ENCODE data around the gene CKS2.

CKS2 gene

GRCh38 chr9:89357331-89358197 lies 46.6 kb downstream of the CKS2 start:
- Histone ChIP-seq H3K4me3 (ENCODE audit: insufficient read depth, low read depth, low read length, poor library complexity, severe bottlenecking) (no peak overlapping the region), H3K4me1 (ENCODE audit: control insufficient read depth, insufficient read depth, low read length, poor library complexity, severe bottlenecking) (no peaks in the 10 kb centered on the region), H3K27me3 (replicated peaks; ENCODE audit: control insufficient read depth, insufficient read depth, low read length, poor library complexity, severe bottlenecking) (no peaks in the 10 kb centered on the region), H3K36me3 (ENCODE audit: control insufficient read depth, insufficient read depth, low read length) (peaks cover 93% of the 10 kb centered on the region), H3K9me3 (ENCODE audit: control insufficient read depth, low read length) (no peaks in the 10 kb centered on the region), H3K27ac (ENCODE audit: insufficient read depth, low read length, poor library complexity, severe bottlenecking) (no peak overlapping the region)
- DNase-seq: no peak

GRCh38 chr9:89358376-89358916 lies 47.5 kb downstream of the CKS2 start:
- Histone ChIP-seq H3K27ac (ENCODE audit: insufficient read depth, low read length, poor library complexity, severe bottlenecking) (no peak overlapping the region), H3K9me3 (ENCODE audit: control insufficient read depth, low read length) (no peaks in the 10 kb centered on the region), H3K4me3 (ENCODE audit: insufficient read depth, low read depth, low read length, poor library complexity, severe bottlenecking) (no peak overlapping the region), H3K27me3 (replicated peaks; ENCODE audit: control insufficient read depth, insufficient read depth, low read length, poor library complexity, severe bottlenecking) (no peaks in the 10 kb centered on the region), H3K36me3 (ENCODE audit: control insufficient read depth, insufficient read depth, low read length) (peaks cover 91% of the 10 kb centered on the region), H3K4me1 (ENCODE audit: control insufficient read depth, insufficient read depth, low read length, poor library complexity, severe bottlenecking) (no peaks in the 10 kb centered on the region)
- no peak for DNase-seq

- H3K27me3 ChIP-seq (replicated peaks; ENCODE audit: control insufficient read depth, insufficient read depth, low read length, poor library complexity, severe bottlenecking): no peaks in the 10 kb centered on the region
- no peak overlapping the region for H3K4me3 ChIP-seq (ENCODE audit: insufficient read depth, low read depth, low read length, poor library complexity, severe bottlenecking)
- H3K27ac ChIP-seq (ENCODE audit: insufficient read depth, low read length, poor library complexity, severe bottlenecking): no peak overlapping the region
- H3K9me3 ChIP-seq (ENCODE audit: control insufficient read depth, low read length): no peaks in the 10 kb centered on the region
- DNase-seq: no peak
- peaks cover 85% of the 10 kb centered on the region for H3K36me3 ChIP-seq (ENCODE audit: control insufficient read depth, insufficient read depth, low read length)
- no peaks in the 10 kb centered on the region for H3K4me1 ChIP-seq (ENCODE audit: control insufficient read depth, insufficient read depth, low read length, poor library complexity, severe bottlenecking)
Observed at GRCh38 chr9:89358985-89359384, 48.0 kb downstream of the CKS2 start.

- H3K27me3 ChIP-seq (replicated peaks; ENCODE audit: control insufficient read depth, insufficient read depth, low read length, poor library complexity, severe bottlenecking): no peaks in the 10 kb centered on the region
- H3K27ac ChIP-seq (ENCODE audit: insufficient read depth, low read length, poor library complexity, severe bottlenecking): no peak overlapping the region
- no peak for DNase-seq
- H3K4me3 ChIP-seq (ENCODE audit: insufficient read depth, low read depth, low read length, poor library complexity, severe bottlenecking): no peak overlapping the region
- peaks cover 77% of the 10 kb centered on the region for H3K36me3 ChIP-seq (ENCODE audit: control insufficient read depth, insufficient read depth, low read length)
- no peaks in the 10 kb centered on the region for H3K9me3 ChIP-seq (ENCODE audit: control insufficient read depth, low read length)
- no peaks in the 10 kb centered on the region for H3K4me1 ChIP-seq (ENCODE audit: control insufficient read depth, insufficient read depth, low read length, poor library complexity, severe bottlenecking)
Observed at GRCh38 chr9:89359751-89360261, 48.8 kb downstream of the CKS2 start.

- peaks cover 71% of the 10 kb centered on the region for H3K36me3 ChIP-seq (ENCODE audit: control insufficient read depth, insufficient read depth, low read length)
- H3K27me3 ChIP-seq (replicated peaks; ENCODE audit: control insufficient read depth, insufficient read depth, low read length, poor library complexity, severe bottlenecking): no peaks in the 10 kb centered on the region
- H3K4me1 ChIP-seq (ENCODE audit: control insufficient read depth, insufficient read depth, low read length, poor library complexity, severe bottlenecking): no peaks in the 10 kb centered on the region
- no peak overlapping the region for H3K4me3 ChIP-seq (ENCODE audit: insufficient read depth, low read depth, low read length, poor library complexity, severe bottlenecking)
- no peak overlapping the region for H3K27ac ChIP-seq (ENCODE audit: insufficient read depth, low read length, poor library complexity, severe bottlenecking)
- no peaks in the 10 kb centered on the region for H3K9me3 ChIP-seq (ENCODE audit: control insufficient read depth, low read length)
- DNase-seq: no peak
Observed at GRCh38 chr9:89360465-89360864, 49.5 kb downstream of the CKS2 start.

GRCh38 chr9:89361031-89361430 lies 50.0 kb downstream of the CKS2 start:
- no peak for DNase-seq
- Histone ChIP-seq H3K27ac (ENCODE audit: insufficient read depth, low read length, poor library complexity, severe bottlenecking) (no peak overlapping the region), H3K4me3 (ENCODE audit: insufficient read depth, low read depth, low read length, poor library complexity, severe bottlenecking) (no peak overlapping the region), H3K36me3 (ENCODE audit: control insufficient read depth, insufficient read depth, low read length) (peaks cover 65% of the 10 kb centered on the region), H3K4me1 (ENCODE audit: control insufficient read depth, insufficient read depth, low read length, poor library complexity, severe bottlenecking) (no peaks in the 10 kb centered on the region), H3K27me3 (replicated peaks; ENCODE audit: control insufficient read depth, insufficient read depth, low read length, poor library complexity, severe bottlenecking) (no peaks in the 10 kb centered on the region), H3K9me3 (ENCODE audit: control insufficient read depth, low read length) (no peaks in the 10 kb centered on the region)

GRCh38 chr9:89361816-89362646 lies 51.0 kb downstream of the CKS2 start:
- no peak overlapping the region for H3K4me3 ChIP-seq (ENCODE audit: insufficient read depth, low read depth, low read length, poor library complexity, severe bottlenecking)
- no peaks in the 10 kb centered on the region for H3K9me3 ChIP-seq (ENCODE audit: control insufficient read depth, low read length)
- H3K4me1 ChIP-seq (ENCODE audit: control insufficient read depth, insufficient read depth, low read length, poor library complexity, severe bottlenecking): no peaks in the 10 kb centered on the region
- no peak overlapping the region for H3K27ac ChIP-seq (ENCODE audit: insufficient read depth, low read length, poor library complexity, severe bottlenecking)
- no peaks in the 10 kb centered on the region for H3K27me3 ChIP-seq (replicated peaks; ENCODE audit: control insufficient read depth, insufficient read depth, low read length, poor library complexity, severe bottlenecking)
- H3K36me3 ChIP-seq (ENCODE audit: control insufficient read depth, insufficient read depth, low read length): peaks cover 55% of the 10 kb centered on the region
- no peak for DNase-seq

- DNase-seq: no peak
- Histone ChIP-seq H3K27me3 (replicated peaks; ENCODE audit: control insufficient read depth, insufficient read depth, low read length, poor library complexity, severe bottlenecking) (no peaks in the 10 kb centered on the region), H3K36me3 (ENCODE audit: control insufficient read depth, insufficient read depth, low read length) (peaks cover 48% of the 10 kb centered on the region), H3K4me1 (ENCODE audit: control insufficient read depth, insufficient read depth, low read length, poor library complexity, severe bottlenecking) (no peaks in the 10 kb centered on the region), H3K27ac (ENCODE audit: insufficient read depth, low read length, poor library complexity, severe bottlenecking) (no peak overlapping the region), H3K9me3 (ENCODE audit: control insufficient read depth, low read length) (no peaks in the 10 kb centered on the region), H3K4me3 (ENCODE audit: insufficient read depth, low read depth, low read length, poor library complexity, severe bottlenecking) (no peak overlapping the region)
Observed at GRCh38 chr9:89362647-89363310, 51.8 kb downstream of the CKS2 start.

- Histone ChIP-seq H3K4me3 (ENCODE audit: insufficient read depth, low read depth, low read length, poor library complexity, severe bottlenecking) (no peak overlapping the region), H3K9me3 (ENCODE audit: control insufficient read depth, low read length) (no peaks in the 10 kb centered on the region), H3K27ac (ENCODE audit: insufficient read depth, low read length, poor library complexity, severe bottlenecking) (no peak overlapping the region), H3K27me3 (replicated peaks; ENCODE audit: control insufficient read depth, insufficient read depth, low read length, poor library complexity, severe bottlenecking) (no peaks in the 10 kb centered on the region), H3K4me1 (ENCODE audit: control insufficient read depth, insufficient read depth, low read length, poor library complexity, severe bottlenecking) (no peaks in the 10 kb centered on the region), H3K36me3 (ENCODE audit: control insufficient read depth, insufficient read depth, low read length) (peaks cover 42% of the 10 kb centered on the region)
- no peak for DNase-seq
Observed at GRCh38 chr9:89363311-89363670, 52.3 kb downstream of the CKS2 start.
